ENCODE results near the gene PLXNC1. TPM values are rescaled to one million over a fixed set of nuclear protein-coding genes. Genes with fewer than 3 reads are reported as not detected.

The PLXNC1 gene
- polyA plus RNA-seq, 1 experiment: 4.8 TPM

GRCh38 chr12:94258593-94258992 lies 110.2 kb downstream of the PLXNC1 start:
- no peak for DNase-seq (ENCODE audit: low read depth, low spot score)
- H3K4me3 ChIP-seq (ENCODE audit: low read depth, low read length): no peak overlapping the region
- H3K27me3 ChIP-seq (ENCODE audit: control insufficient read depth, insufficient read depth, low read length): peaks cover 5% of the 10 kb centered on the region
- ChIA-PET POLR2A (no interaction called here), CTCF (no interaction called here)
- H3K27ac ChIP-seq (ENCODE audit: low read depth, low read length): no peak overlapping the region
- no peaks in the 10 kb centered on the region for H3K9me3 ChIP-seq (ENCODE audit: control insufficient read depth, insufficient read depth, low read length)
- TF ChIP-seq, protein P1, sequence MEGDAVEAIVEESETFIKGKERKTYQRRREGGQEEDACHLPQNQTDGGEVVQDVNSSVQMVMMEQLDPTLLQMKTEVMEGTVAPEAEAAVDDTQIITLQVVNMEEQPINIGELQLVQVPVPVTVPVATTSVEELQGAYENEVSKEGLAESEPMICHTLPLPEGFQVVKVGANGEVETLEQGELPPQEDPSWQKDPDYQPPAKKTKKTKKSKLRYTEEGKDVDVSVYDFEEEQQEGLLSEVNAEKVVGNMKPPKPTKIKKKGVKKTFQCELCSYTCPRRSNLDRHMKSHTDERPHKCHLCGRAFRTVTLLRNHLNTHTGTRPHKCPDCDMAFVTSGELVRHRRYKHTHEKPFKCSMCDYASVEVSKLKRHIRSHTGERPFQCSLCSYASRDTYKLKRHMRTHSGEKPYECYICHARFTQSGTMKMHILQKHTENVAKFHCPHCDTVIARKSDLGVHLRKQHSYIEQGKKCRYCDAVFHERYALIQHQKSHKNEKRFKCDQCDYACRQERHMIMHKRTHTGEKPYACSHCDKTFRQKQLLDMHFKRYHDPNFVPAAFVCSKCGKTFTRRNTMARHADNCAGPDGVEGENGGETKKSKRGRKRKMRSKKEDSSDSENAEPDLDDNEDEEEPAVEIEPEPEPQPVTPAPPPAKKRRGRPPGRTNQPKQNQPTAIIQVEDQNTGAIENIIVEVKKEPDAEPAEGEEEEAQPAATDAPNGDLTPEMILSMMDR (IDR thresholded peaks at IDR 0.05; ENCODE audit: low read depth, low read length): no peak

GRCh38 chr12:94260017-94260416 lies 111.6 kb downstream of the PLXNC1 start:
- CTCF ChIA-PET: no interaction called here
- H3K27me3 ChIP-seq (ENCODE audit: control insufficient read depth, insufficient read depth, low read length): peaks cover 5% of the 10 kb centered on the region
- POLR2A ChIA-PET: interaction anchor here (0.6 kb wide), 1 partner anchor 230 kb away, joined by 6 read pairs; no protein-coding TSS in a partner anchor
- no peak for DNase-seq (ENCODE audit: low read depth, low spot score)
- H3K27ac ChIP-seq (ENCODE audit: low read depth, low read length): no peak overlapping the region
- H3K4me3 ChIP-seq (ENCODE audit: low read depth, low read length): no peak overlapping the region
- TF ChIP-seq, protein P1 (IDR thresholded peaks at IDR 0.05; ENCODE audit: low read depth, low read length): no peak
- H3K9me3 ChIP-seq (ENCODE audit: control insufficient read depth, insufficient read depth, low read length): no peaks in the 10 kb centered on the region; the same call in 1 of the 2 replicates

DNA sequence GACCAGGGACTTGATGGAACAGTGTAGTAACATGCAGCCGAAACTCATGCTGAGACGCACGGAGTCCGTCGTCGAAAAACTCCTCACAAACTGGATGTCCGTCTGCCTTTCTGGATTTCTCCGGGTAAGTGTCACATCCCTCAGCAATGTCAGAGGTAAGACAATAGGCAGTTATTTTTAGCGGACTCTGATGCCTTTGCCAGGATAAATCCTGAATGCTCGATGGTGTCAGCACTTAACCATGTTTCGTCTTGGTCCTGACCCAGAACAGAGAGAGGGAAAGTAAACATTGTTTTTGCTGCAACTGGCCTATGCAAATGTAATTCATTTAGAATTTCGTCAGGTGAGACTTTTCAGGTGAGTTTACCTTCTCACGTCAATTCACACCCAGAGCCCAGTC lies 112.3 kb downstream of the PLXNC1 start:
- ChIA-PET CTCF (no interaction called here), POLR2A (no interaction called here)
- Histone ChIP-seq H3K4me3 (ENCODE audit: low read depth, low read length) (no peak overlapping the region), H3K27me3 (ENCODE audit: control insufficient read depth, insufficient read depth, low read length) (peaks cover 5% of the 10 kb centered on the region), H3K27ac (ENCODE audit: low read depth, low read length) (no peak overlapping the region), H3K9me3 (ENCODE audit: control insufficient read depth, insufficient read depth, low read length) (no peaks in the 10 kb centered on the region; the same call in 1 of the 2 replicates)
- DNase-seq (ENCODE audit: low read depth, low spot score): no peak
- TF ChIP-seq, protein P1 (IDR thresholded peaks at IDR 0.05; ENCODE audit: low read depth, low read length): no peak

DNA sequence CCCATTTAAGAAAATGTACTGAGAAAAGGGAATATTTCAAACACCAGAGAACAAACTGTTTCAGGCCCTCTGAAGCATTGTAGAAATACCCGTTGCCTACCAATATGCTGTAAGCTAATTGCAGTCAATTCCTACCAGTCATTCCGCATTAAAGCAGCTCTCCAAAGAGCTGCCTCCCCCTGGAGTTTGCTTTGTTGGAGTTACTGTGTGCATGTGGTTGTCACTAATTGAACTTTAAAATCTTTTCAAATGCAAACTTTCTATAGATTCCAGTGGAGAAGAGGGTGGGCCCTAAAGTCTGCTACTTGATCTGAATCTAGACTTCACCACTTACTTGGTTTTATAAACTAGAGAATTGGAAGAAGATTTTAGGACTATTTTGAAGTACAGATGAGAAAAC lies 112.7 kb downstream of the PLXNC1 start:
- TF ChIP-seq, protein P1 (IDR thresholded peaks at IDR 0.05; ENCODE audit: low read depth, low read length): no peak
- ChIA-PET CTCF (interaction anchor here (1.3 kb wide), 1 partner anchor 18 kb away, joined by 3 read pairs; no protein-coding TSS in a partner anchor), POLR2A (no interaction called here)
- peaks cover 2% of the 10 kb centered on the region for H3K27me3 ChIP-seq (ENCODE audit: control insufficient read depth, insufficient read depth, low read length)
- DNase-seq (ENCODE audit: low read depth, low spot score): no peak
- no peaks in the 10 kb centered on the region; the same call in 1 of the 2 replicates for H3K9me3 ChIP-seq (ENCODE audit: control insufficient read depth, insufficient read depth, low read length)
- no peak overlapping the region for H3K27ac ChIP-seq (ENCODE audit: low read depth, low read length)
- H3K4me3 ChIP-seq (ENCODE audit: low read depth, low read length): no peak overlapping the region

GRCh38 chr12:94261786-94262185 lies 113.4 kb downstream of the PLXNC1 start:
- ChIA-PET CTCF (interaction anchor here (1.3 kb wide), 1 partner anchor 18 kb away, joined by 3 read pairs; no protein-coding TSS in a partner anchor), POLR2A (interaction anchor here (0.5 to 1.0 kb wide), 4 partner anchors 8 to 361 kb away, joined by 3 to 6 read pairs (median 4); partner anchors contain the start of gene CEP83)
- TF ChIP-seq, protein P1 (IDR thresholded peaks at IDR 0.05; ENCODE audit: low read depth, low read length): no peak
- Histone ChIP-seq H3K9me3 (ENCODE audit: control insufficient read depth, insufficient read depth, low read length) (no peaks in the 10 kb centered on the region; the same call in 1 of the 2 replicates), H3K27me3 (ENCODE audit: control insufficient read depth, insufficient read depth, low read length) (no peaks in the 10 kb centered on the region), H3K27ac (ENCODE audit: low read depth, low read length) (peak overlapping the region; percentile 89), H3K4me3 (ENCODE audit: low read depth, low read length) (peak overlapping the region; percentile 66)
- DNase-seq (ENCODE audit: low read depth, low spot score): no peak
